ENCODE data around the gene MIX23.

MIX23 gene

DNA sequence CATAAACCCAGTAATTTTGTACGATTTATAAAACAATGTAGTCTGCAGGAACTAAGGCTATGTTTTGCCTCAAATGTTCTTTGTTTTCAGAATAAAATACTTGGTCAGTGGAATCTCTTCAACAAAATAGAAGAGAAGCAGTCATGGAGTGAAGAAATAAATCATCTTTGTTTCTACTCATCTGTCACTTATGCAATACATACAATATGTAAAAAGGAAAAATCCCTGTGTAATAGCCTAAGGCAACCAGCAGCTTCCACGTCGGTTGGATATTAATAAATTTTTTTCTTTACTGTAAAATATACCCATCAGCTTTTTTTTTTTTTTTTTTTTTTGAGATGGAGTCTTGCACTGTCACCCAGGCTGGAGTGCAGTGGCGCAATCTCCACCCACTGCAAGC, 38.1 kb upstream of the MIX23 start:
- no peak overlapping the region for H3K23ac ChIP-seq (ENCODE audit: low read depth, low read length, poor library complexity)
- no CpG with 5 or more reads among the region's 4 CpGs for WGBS, 2 donors (ENCODE audit: extremely low coverage in 2 of 2, insufficient read length in 2 of 2, insufficient replicate concordance in 1 of 2)
- H3K4ac ChIP-seq (ENCODE audit: low read length) = no peak overlapping the region
- no peak for DNase-seq (ENCODE audit: low spot score)
- peaks cover 7 to 65% of the 10 kb centered on the region in 2 donors for H3K36me3 ChIP-seq (replicated peaks in 1 of 2; ENCODE audit: control insufficient read depth in 2 of 2, insufficient read depth in 2 of 2, low read length in 2 of 2)
- H3K4me3 ChIP-seq (ENCODE audit: low read length in 2 of 2) = no peak overlapping the region
- H2BK5ac ChIP-seq (ENCODE audit: low read length) = no peak overlapping the region
- no peaks in the 10 kb centered on the region for H3K9me3 ChIP-seq (replicated peaks in 1 of 2; ENCODE audit: control insufficient read depth in 2 of 2, insufficient read depth in 1 of 2, low read depth in 1 of 2, low read length in 2 of 2)
- H2AK5ac ChIP-seq (ENCODE audit: low read depth, low read length) = no peak overlapping the region
- no peaks in the 10 kb centered on the region for H3K27me3 ChIP-seq (ENCODE audit: control insufficient read depth in 3 of 3, insufficient read depth in 3 of 3, low read depth in 1 of 3, low read length in 3 of 3)
- H2BK12ac ChIP-seq (ENCODE audit: low read length) = no peak overlapping the region
- H3K79me1 ChIP-seq (ENCODE audit: low read depth, low read length) = peaks cover 4% of the 10 kb centered on the region
- no peak overlapping the region for H3K14ac ChIP-seq (ENCODE audit: low read length)
- H2BK120ac ChIP-seq (ENCODE audit: low read depth, low read length) = no peak overlapping the region
- no peak overlapping the region for H3K9ac ChIP-seq (ENCODE audit: low read depth, low read length, poor library complexity)
- H4K91ac ChIP-seq (ENCODE audit: low read depth, low read length, poor library complexity) = no peak overlapping the region
- H3K27ac ChIP-seq (replicated peaks; ENCODE audit: low read length) = no peak overlapping the region
- no peak overlapping the region for H4K8ac ChIP-seq (ENCODE audit: low read depth, low read length)
- H3K18ac ChIP-seq (ENCODE audit: low read length) = no peak overlapping the region
- H2AFZ ChIP-seq (ENCODE audit: low read length) = no peak overlapping the region
- H2BK15ac ChIP-seq (ENCODE audit: low read length) = no peak overlapping the region
- H3K4me1 ChIP-seq (ENCODE audit: control insufficient read depth in 2 of 2, insufficient read depth in 1 of 2, low read depth in 1 of 2, low read length in 2 of 2) = peaks cover 0 to 3% of the 10 kb centered on the region in 2 donors
- no peak overlapping the region for H3K4me2 ChIP-seq (ENCODE audit: insufficient read depth, low read length, poor library complexity, severe bottlenecking)

GRCh38 chr3:122416966-122417365, 33.9 kb upstream of the MIX23 start:
- Histone ChIP-seq H2BK5ac (ENCODE audit: low read length) (no peak overlapping the region), H4K8ac (ENCODE audit: low read depth, low read length) (no peak overlapping the region), H3K18ac (ENCODE audit: low read length) (no peak overlapping the region), H3K4ac (ENCODE audit: low read length) (no peak overlapping the region), H3K9me3 (replicated peaks in 1 of 2; ENCODE audit: control insufficient read depth in 2 of 2, insufficient read depth in 1 of 2, low read depth in 1 of 2, low read length in 2 of 2) (no peaks in the 10 kb centered on the region), H3K79me1 (ENCODE audit: low read depth, low read length) (peaks cover 4% of the 10 kb centered on the region), H3K27me3 (ENCODE audit: control insufficient read depth in 3 of 3, insufficient read depth in 3 of 3, low read depth in 1 of 3, low read length in 3 of 3) (no peaks in the 10 kb centered on the region), H3K14ac (ENCODE audit: low read length) (no peak overlapping the region), H2BK120ac (ENCODE audit: low read depth, low read length) (no peak overlapping the region), H3K9ac (ENCODE audit: low read depth, low read length, poor library complexity) (no peak overlapping the region), H3K4me2 (ENCODE audit: insufficient read depth, low read length, poor library complexity, severe bottlenecking) (peak overlapping the region; percentile 56), H3K4me1 (ENCODE audit: control insufficient read depth in 2 of 2, insufficient read depth in 1 of 2, low read depth in 1 of 2, low read length in 2 of 2) (peaks cover 5 to 11% of the 10 kb centered on the region in 2 donors), H3K23ac (ENCODE audit: low read depth, low read length, poor library complexity) (no peak overlapping the region), H2BK12ac (ENCODE audit: low read length) (no peak overlapping the region), H3K36me3 (replicated peaks in 1 of 2; ENCODE audit: control insufficient read depth in 2 of 2, insufficient read depth in 2 of 2, low read length in 2 of 2) (peaks cover 0 to 43% of the 10 kb centered on the region in 2 donors), H3K27ac (replicated peaks; ENCODE audit: low read length) (no peak overlapping the region), H2AFZ (ENCODE audit: low read length) (no peak overlapping the region), H2BK15ac (ENCODE audit: low read length) (no peak overlapping the region), H2AK5ac (ENCODE audit: low read depth, low read length) (no peak overlapping the region), H4K91ac (ENCODE audit: low read depth, low read length, poor library complexity) (no peak overlapping the region), H3K4me3 (ENCODE audit: low read length in 2 of 2) (peak overlapping the region; percentile 66 to 70)
- no CpG with 5 or more reads among the region's 14 CpGs for WGBS, 2 donors (ENCODE audit: extremely low coverage in 2 of 2, insufficient read length in 2 of 2, insufficient replicate concordance in 1 of 2)
- DNase-seq (ENCODE audit: low spot score) = no peak

- Histone ChIP-seq H2BK5ac (ENCODE audit: low read length) (no peak within 1 kb of the TSS), H3K9ac (ENCODE audit: low read depth, low read length, poor library complexity) (peak within 1 kb of the TSS; percentile 46), H3K36me3 (replicated peaks in 1 of 2; ENCODE audit: control insufficient read depth in 2 of 2, insufficient read depth in 2 of 2, low read length in 2 of 2) (peaks cover 0 to 41% of the 10 kb centered on the region in 2 donors), H4K91ac (ENCODE audit: low read depth, low read length, poor library complexity) (no peak within 1 kb of the TSS), H2AK5ac (ENCODE audit: low read depth, low read length) (no peak within 1 kb of the TSS), H3K18ac (ENCODE audit: low read length) (peak within 1 kb of the TSS; percentile 62), H2BK15ac (ENCODE audit: low read length) (no peak within 1 kb of the TSS), H3K27me3 (ENCODE audit: control insufficient read depth in 3 of 3, insufficient read depth in 3 of 3, low read depth in 1 of 3, low read length in 3 of 3) (no peaks in the 10 kb centered on the region), H4K8ac (ENCODE audit: low read depth, low read length) (no peak within 1 kb of the TSS), H2AFZ (ENCODE audit: low read length) (peak within 1 kb of the TSS; percentile 89), H3K4ac (ENCODE audit: low read length) (no peak within 1 kb of the TSS), H3K4me2 (ENCODE audit: insufficient read depth, low read length, poor library complexity, severe bottlenecking) (peak within 1 kb of the TSS; percentile 67), H2BK12ac (ENCODE audit: low read length) (no peak within 1 kb of the TSS), H3K23ac (ENCODE audit: low read depth, low read length, poor library complexity) (no peak within 1 kb of the TSS), H3K4me3 (ENCODE audit: low read length in 2 of 2) (peak within 1 kb of the TSS; percentile 70 to 85), H3K79me1 (ENCODE audit: low read depth, low read length) (peaks cover 4% of the 10 kb centered on the region), H3K14ac (ENCODE audit: low read length) (no peak within 1 kb of the TSS), H2BK120ac (ENCODE audit: low read depth, low read length) (no peak within 1 kb of the TSS), H3K9me3 (replicated peaks in 1 of 2; ENCODE audit: control insufficient read depth in 2 of 2, insufficient read depth in 1 of 2, low read depth in 1 of 2, low read length in 2 of 2) (no peaks in the 10 kb centered on the region), H3K27ac (replicated peaks; ENCODE audit: low read length) (peak within 1 kb of the TSS; percentile 60), H3K4me1 (ENCODE audit: control insufficient read depth in 2 of 2, insufficient read depth in 1 of 2, low read depth in 1 of 2, low read length in 2 of 2) (peaks cover 5 to 11% of the 10 kb centered on the region in 2 donors)
- DNase-seq (ENCODE audit: low spot score) = peak; percentile 99
- WGBS, 2 donors (ENCODE audit: extremely low coverage in 2 of 2, insufficient read length in 2 of 2, insufficient replicate concordance in 1 of 2) = no CpG with 5 or more reads among the region's 48 CpGs
Observed at GRCh38 chr3:122415762-122416654, 33.0 kb upstream of the MIX23 start, which contains the start of gene WDR5B. Gene WDR5B (minus strand): TSS chr3:122416062. CDS start chr3:122415528, 534 bp downstream.

DNA sequence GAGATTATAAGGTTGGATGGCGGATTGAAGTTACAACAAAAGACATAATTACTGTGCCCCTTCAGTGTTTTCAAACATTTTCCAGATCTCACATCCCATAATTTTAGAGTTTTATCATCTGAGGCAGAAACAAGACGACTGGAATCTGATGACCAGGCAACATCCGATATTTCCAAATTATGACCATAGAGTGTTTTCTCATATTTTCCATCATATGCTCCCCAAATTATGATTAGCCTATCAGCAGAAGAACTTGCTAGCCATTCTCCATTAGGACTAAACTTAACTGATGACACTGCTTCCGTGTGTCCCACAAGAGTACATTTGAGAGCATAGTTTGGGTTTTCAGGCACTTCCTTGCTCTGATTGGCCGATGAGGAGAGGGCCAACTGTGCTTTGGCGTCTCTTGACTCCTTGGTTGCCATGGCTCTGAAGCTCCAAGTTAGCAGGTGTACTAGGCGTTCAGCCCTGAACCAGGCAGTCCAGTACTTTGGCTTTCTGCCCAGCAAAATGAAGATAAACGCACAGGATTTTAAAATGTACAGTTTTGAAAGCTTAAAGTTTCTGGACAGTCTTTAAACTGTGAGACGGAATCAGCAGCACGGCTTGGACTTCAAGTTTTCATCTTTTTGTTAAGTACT, 32.2 kb upstream of the MIX23 start:
- Histone ChIP-seq H4K8ac (ENCODE audit: low read depth, low read length) (no peak overlapping the region), H3K4me2 (ENCODE audit: insufficient read depth, low read length, poor library complexity, severe bottlenecking) (peak overlapping the region; percentile 67), H2BK12ac (ENCODE audit: low read length) (no peak overlapping the region), H2BK120ac (ENCODE audit: low read depth, low read length) (no peak overlapping the region), H3K9me3 (replicated peaks in 1 of 2; ENCODE audit: control insufficient read depth in 2 of 2, insufficient read depth in 1 of 2, low read depth in 1 of 2, low read length in 2 of 2) (no peaks in the 10 kb centered on the region), H3K4ac (ENCODE audit: low read length) (no peak overlapping the region), H3K23ac (ENCODE audit: low read depth, low read length, poor library complexity) (no peak overlapping the region), H3K4me3 (ENCODE audit: low read length in 2 of 2) (peak overlapping the region; percentile 70 to 85), H3K14ac (ENCODE audit: low read length) (no peak overlapping the region), H2BK15ac (ENCODE audit: low read length) (no peak overlapping the region), H3K79me1 (ENCODE audit: low read depth, low read length) (peaks cover 4% of the 10 kb centered on the region), H2BK5ac (ENCODE audit: low read length) (no peak overlapping the region), H4K91ac (ENCODE audit: low read depth, low read length, poor library complexity) (no peak overlapping the region), H3K9ac (ENCODE audit: low read depth, low read length, poor library complexity) (peak overlapping the region; percentile 46), H3K27ac (replicated peaks; ENCODE audit: low read length) (no peak overlapping the region), H3K36me3 (replicated peaks in 1 of 2; ENCODE audit: control insufficient read depth in 2 of 2, insufficient read depth in 2 of 2, low read length in 2 of 2) (peaks cover 0 to 42% of the 10 kb centered on the region in 2 donors), H2AFZ (ENCODE audit: low read length) (peak overlapping the region; percentile 89), H3K4me1 (ENCODE audit: control insufficient read depth in 2 of 2, insufficient read depth in 1 of 2, low read depth in 1 of 2, low read length in 2 of 2) (peaks cover 5 to 11% of the 10 kb centered on the region in 2 donors), H3K27me3 (ENCODE audit: control insufficient read depth in 3 of 3, insufficient read depth in 3 of 3, low read depth in 1 of 3, low read length in 3 of 3) (no peaks in the 10 kb centered on the region), H2AK5ac (ENCODE audit: low read depth, low read length) (no peak overlapping the region), H3K18ac (ENCODE audit: low read length) (no peak overlapping the region)
- no CpG with 5 or more reads among the region's 10 CpGs for WGBS, 2 donors (ENCODE audit: extremely low coverage in 2 of 2, insufficient read length in 2 of 2, insufficient replicate concordance in 1 of 2)
- no peak for DNase-seq (ENCODE audit: low spot score)
